ENCODE results near the gene ACSS3.
"Not testable (repeated sequence)": the region's sequence is repeated elsewhere in the genome, so short reads cannot be mapped to it uniquely, and the experiment has no call there.

The ACSS3 gene, protein sequence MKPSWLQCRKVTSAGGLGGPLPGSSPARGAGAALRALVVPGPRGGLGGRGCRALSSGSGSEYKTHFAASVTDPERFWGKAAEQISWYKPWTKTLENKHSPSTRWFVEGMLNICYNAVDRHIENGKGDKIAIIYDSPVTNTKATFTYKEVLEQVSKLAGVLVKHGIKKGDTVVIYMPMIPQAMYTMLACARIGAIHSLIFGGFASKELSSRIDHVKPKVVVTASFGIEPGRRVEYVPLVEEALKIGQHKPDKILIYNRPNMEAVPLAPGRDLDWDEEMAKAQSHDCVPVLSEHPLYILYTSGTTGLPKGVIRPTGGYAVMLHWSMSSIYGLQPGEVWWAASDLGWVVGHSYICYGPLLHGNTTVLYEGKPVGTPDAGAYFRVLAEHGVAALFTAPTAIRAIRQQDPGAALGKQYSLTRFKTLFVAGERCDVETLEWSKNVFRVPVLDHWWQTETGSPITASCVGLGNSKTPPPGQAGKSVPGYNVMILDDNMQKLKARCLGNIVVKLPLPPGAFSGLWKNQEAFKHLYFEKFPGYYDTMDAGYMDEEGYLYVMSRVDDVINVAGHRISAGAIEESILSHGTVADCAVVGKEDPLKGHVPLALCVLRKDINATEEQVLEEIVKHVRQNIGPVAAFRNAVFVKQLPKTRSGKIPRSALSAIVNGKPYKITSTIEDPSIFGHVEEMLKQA

DNA sequence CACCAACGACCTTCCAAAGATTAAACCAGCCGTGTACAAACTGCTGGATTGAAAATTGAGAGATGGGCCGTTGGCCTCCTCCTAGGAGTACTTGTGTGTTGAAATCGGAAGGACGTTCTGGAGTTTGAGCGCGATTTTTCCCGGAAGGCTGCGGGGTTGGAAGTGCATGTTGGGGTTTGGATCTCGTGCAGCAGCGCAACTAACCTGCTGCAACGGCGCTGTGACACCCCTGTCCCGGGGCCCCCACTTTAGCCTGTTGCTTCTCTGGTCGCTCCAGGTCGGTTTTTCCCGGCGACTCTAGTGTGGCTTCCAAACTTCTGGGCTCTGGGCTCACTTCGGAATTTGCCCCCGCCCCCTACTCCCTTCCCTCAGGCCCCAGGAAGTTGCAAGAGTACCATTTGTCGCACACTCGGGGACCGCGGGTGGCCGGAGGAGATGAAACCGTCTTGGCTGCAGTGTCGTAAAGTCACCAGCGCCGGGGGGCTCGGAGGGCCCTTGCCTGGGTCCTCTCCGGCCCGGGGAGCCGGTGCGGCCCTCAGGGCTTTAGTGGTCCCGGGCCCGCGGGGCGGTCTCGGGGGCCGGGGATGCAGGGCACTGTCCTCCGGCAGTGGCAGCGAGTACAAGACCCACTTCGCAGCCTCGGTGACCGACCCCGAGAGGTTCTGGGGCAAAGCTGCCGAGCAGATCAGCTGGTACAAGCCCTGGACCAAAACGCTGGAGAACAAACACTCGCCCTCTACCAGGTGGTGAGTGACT lies at the start of gene ACSS3:
Gene ACSS3, plus strand, starts transcription at position 394 of the 756 bp plus-strand sequence. Its CDS starts 42 bp downstream, at position 436.
- peak; percentile 20 for DNase-seq

DNA sequence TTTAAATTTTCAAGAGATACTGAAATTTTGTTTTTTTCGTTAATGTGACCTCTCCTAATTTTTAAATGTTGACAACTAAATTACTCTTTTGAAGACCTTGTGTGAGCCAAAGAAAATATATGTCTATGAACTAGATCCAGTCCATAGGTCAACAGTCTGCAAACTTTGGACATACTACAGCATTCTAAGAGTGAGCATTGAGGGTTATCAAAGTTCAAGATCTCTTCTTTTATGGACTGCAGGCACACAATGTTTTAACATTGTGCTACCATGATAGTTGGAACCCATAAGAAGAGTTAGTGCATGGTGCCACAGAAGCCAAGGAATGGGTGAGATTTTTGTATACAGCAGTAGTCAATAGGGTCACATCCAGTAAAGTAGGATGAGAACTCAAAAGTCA lies 43.0 kb upstream of the ACSS3 start:
- DNase-seq, result no peak

DNA sequence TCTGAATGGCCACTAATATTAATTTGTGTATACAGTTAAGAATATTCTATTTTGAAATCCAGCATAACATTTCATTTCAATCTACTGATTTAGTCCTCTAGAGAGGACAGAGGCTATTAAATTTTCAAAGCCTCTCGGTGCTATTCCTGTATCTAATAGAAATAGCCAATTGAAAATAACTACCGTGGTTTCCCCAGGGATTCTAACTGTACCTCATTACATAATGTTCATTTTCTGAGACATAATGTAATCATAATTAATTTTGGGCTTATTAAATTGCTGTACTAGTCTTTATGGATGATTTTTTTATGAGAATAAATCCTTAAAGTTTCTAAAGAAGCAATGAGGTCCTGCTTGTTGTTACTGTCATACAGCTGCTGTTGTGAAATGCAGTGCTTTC lies 38.6 kb upstream of the ACSS3 start:
- no peak for DNase-seq

DNA sequence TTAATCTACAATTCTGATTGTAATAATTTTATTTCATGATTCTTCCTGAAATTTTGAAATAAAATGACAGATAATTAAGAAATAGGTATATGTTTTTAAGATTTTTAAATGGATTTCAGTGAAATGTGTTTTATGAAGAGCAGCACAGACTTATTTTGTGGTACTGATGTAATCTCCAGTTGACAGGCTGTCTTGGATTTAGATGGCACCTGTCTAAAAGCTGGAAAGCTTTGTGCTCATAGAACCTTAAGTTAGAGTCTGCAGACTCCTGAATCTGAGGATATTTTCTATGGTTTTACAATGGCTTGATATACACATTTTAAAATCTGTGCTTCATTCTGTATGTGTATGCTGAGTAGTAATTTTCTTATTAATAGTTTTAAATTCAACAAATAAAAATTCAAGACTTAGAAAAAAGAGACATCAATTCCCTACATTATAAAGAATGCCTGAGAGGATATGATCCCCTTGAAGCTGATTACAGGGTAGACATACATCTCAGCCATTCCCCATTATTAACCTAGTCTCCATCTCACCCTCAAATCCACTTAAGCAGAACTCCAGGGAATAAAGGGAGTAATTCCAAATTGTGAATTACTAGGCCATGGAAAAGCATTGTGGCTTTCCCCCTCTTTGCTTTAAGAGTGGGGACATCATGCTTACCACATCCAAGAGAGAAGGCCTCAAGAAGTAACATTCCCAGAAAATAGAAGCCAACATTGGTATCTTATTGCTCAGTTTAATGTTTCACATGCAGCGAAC lies 33.7 kb upstream of the ACSS3 start:
- no peak for DNase-seq

DNA sequence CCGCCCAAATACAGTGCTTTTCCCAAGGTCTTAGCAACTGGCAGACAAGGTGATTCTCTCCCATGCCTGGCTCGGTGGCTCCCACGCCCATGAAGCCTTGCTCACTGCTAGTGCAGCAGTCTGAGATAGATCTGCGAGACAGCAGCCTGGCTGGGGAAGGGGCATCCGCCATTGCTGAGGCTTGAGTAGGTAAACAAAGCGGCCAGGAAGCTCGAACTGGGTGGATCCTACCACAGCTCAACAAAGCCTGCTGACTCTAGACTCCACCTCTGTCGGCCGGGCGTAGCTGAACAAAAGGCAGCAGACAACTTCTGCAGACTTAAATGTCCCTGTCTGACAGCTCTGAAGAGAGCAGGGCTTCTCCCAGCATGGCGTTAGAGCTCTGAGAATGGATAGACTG lies 12.9 kb upstream of the ACSS3 start:
- not testable (repeated sequence) for DNase-seq

DNA sequence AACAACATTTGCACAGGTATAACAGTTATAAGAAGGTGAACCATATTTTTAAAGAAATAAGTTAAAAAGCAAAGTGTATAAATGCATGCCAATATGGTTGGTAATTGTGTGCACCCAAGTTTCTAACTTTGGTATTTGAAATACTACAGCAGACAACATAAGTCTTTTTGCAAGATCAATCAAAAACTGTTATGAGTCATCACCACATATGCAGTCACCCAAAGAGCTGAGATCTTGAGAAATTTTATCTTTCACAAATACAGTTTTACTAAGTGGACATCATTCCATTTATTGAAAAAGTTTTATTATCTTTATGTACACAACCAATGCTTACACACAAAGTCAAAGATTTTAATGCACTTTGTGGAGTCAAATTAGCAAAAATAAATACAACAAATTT lies 7.0 kb upstream of the ACSS3 start:
- peak; percentile 31 for DNase-seq

DNA sequence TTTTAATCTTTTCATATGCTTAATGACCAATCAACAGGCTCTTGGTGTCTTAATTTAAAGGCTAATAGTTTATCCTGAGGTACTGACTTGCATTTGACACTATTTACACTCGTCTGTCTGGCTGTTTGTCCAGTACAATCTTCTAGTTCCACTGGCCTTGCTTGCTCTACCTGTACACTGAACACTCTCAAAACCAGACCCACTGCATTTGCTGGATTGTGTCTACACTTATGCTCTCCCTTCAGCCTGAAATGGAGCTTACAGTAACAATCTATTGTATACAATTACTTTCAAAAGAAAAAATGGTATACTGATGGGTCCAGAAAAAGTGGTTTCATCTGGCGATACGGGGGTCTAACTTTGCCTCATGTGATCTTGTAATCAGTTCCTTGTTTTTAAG lies 2.3 kb upstream of the ACSS3 start:
- DNase-seq, result no peak

DNA sequence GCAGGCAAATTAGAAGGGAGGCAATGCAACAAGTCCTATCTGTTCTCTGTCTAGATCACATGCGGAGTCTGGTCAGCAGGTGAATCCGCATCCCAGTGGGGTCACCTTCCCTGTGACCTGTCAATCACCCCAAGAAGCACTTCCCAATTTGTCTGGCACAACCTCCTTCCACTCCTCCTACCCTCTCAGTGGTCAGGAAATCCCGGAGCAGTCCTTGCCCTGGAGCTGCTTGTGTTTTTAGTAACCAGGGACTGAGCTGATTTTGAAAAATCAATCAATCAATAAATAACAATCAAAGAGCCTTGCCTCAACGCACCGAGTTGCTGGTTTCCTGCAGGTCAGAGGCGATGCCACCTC lies 572 bp upstream of the ACSS3 start:
- DNase-seq, result no peak

DNA sequence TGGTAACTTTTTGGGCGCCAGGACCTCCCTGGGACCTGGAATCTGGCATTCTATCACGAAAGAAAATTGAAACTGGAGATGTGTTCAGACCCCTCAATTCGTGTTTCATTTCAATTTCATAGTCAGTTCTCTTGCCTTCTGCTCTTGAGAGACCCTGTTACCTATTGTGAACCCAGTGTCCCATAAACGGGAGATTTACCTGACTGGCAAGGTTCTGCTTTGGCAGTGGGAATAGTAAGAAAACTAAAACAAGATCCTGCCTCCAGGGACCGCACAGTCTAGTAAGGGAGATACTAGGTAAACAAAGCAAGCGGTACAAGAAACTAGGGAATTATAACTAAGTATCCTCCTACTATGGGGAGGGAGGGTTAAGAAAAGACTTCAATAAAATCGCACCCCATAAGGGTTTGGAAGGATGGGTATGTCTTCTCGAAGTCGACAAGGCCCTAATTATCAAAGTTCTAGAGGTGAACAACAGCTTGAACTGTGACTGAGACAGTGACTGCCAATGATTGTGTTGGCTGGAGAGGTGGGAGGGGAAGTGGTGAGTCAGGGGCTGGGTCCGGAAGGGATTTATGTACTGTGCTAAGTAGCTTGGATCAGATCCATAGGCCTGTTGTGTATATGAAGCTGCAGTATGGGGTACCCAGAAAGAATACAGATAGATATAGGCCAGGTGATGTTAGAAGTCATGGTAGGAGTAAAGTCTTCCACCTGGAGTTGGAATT lies 754 bp downstream of the ACSS3 start:
- peak; percentile 52 for DNase-seq

DNA sequence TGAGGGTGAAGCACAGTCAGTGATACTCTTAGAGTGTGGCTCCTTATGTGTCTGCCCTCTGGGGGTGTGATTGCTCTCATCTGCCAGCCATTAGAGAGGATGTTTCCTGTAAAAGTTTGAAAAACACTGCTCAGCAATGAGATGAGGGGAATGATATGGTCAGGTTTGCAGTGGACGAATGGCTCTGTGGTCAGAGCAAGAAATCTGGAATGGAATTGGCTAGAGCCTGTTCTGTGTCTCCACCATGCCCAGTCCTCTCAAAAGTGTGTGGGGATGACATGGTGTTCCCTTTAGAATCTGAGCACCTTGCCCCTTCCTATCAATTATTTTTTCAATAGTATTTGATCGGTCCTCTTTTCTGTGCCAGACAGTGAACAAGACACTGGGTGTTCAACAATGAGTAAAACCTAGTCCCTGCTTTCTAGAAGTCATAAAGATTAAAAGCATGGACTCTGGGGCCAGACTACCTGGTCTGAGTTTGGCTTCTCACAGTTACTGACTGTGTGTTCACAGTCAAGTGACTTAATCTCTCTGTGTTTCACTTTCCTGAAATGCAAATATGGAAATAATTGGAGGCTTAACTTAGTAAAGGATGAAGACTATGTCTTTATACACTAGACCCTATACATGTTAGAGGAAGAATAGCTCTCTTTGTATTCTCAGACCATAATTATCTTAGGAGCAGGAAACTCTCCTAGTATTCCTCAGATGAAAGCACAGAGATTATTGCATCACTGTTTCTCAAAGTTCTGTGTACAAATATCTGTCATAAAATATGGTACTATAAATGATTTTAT lies 1.6 kb downstream of the ACSS3 start:
- DNase-seq, result no peak

DNA sequence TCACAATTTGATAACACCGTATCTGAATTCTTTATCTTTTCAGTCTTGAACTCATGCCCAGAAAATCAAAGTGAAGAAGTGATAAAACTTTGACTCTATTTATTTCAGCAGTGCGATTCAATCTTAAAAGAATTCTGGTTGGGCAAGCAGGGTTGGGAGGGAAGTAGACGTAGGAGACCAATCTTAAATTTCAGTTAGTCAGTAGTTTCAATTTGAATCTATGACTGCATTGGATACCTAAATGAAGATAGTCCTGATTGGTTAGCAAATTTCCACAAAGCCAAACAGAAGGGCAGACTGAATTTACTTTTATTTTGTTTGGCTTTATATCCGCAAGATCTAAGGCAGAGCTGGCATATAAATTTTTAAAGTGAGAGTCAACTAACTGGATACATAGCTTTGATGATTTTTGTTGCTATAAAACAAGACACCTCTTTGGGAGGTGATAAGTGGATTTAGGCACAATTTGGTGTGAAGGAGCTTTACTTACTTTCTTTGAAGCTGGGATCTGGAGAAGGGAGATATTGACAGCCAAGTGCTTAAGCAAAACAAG lies 2.6 kb downstream of the ACSS3 start:
- no peak for DNase-seq

DNA sequence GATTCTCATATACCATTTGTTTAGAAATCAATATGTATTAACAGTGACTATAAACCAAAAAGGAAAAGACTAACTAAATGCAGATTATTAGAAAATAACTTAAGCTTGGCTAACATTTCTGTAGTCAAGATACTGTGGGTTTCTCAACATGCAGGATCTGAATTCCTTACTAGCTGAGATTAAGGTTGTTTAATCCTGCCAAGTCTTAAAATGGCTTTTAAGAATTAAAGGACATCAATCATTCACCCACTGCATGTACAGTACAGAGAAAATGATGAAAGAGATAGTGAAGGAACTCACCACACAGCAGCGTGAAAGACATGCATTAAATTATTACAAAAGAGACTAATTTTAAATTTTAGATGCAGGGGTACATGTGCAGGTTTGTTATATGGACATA lies 3.8 kb downstream of the ACSS3 start:
- DNase-seq, result peak; percentile 21

DNA sequence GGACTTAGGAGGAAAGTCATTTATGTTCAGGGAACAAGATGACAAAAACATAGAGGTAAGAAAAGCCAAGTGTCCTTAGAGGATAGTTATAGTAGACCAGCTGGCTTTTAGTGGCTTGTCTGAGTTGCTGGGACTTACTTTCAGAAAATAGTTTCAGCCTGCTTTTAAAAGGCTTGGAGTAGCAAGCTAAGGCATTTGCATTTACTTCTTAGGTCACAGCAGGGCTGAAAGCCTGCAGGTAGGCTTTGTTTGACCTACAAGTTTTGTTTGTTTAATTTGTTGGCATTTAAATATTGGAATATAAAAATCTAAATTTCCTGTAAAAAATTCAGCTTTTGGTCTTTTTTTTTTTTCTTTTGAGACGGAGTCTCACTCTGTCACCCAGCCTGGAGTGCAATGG lies 5.1 kb downstream of the ACSS3 start:
- no peak for DNase-seq

DNA sequence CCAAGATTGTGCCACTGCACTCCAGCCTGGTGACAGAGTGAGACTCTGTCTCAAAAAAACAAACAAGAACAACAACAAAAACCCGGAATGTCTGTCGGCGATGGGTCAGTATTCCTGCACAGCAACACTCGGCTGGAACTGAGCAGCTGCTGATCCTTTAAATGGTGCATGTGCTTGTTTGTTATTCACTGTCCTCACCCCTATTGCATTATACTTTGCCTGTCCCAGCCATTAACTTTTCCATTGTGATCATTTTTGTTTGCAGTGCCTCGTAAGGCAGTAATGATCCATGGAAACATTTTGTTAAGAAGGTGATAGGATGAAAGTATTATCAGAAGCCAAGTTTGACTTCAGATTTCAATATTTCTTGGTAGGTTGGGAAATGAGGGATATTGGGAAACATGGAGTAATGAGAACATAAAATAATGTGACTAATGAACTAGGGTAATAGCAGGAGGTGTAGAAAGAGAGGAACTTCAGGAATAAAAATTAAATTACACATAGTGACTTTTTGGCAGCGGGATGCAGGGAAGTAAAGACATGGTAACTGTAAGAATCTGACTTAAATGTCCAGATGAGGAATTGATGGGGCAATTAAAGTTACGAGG lies 6.1 kb downstream of the ACSS3 start:
- DNase-seq, result no peak

DNA sequence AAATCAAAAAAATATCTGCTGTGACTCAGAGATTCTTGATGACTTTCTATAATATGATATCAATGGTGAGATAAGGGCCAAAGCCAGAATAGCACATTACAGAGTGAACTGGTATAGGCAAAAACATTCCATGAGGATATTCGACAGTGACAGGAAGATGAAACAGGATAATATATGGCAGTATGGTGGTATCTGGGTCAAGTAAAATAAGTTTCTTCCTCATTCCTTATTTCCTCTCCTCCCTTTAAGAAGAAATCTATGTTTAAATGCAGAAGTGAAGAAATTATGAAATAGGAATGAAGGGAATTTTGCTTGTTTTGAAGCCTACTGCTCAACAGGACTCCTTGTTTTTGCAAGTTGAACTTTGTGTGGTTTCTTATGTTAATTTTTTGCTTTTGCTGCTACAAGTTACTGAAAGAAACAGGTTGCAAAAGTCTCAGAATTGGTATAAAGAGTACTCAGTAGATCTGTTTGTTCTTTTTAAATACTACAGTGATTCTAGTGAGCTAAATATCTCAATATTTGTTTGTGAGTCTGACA lies 7.0 kb downstream of the ACSS3 start:
- peak; percentile 21 for DNase-seq

DNA sequence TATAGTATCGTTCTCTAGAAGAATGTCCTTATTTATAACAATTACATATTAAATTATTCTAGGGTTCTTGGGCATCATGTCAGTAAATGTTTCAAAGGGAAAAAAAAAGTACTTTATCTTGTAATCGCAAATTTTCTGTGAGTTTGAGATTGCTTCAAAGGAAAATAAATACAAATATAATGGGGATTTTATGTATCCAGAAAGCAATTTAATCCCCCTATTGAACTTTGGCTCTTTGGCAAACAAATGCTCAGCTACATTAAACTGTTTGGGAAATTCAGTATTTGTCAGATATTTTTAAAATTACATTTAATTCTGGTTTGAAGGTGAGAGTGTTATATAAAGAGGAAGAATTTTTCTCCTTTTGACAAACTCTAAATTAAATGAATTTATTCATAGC lies 8.0 kb downstream of the ACSS3 start:
- DNase-seq, result no peak

DNA sequence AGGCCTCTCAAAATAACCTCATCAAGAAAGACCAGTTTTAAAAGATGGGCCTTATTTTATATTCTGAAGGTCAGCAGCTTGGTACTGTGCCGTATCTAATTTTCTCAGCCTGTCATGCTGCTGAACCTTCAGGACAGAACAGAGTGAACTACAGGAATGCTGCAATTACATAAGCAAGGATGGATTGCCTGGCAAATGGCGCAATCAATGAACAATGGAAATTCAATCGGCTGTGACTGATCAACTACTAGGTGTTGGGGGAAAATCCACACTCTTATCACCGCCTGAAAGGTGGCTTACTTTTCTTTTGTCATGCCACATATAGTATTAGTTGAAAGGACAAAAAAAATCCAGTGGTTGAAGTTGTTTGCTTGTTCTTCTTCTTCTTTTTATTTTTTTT lies 8.5 kb downstream of the ACSS3 start:
- no peak for DNase-seq

DNA sequence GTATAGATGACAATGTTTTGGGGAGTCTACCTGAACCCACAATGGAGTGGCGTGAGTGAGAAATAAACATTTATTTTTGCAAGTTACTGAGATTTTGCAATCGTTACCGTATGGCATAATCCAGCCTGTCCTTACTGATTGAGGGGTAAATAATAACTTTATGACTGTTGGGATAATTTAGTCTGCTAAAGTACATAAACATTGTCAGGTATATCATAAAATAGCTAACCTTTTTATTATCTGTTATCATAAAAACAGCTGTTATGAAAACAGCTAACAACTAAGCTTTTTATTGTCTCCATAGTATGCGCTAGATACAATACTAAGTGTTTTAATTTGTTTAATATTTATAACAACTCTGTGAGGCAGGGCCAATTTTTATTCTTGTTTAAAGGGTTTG lies 10.3 kb downstream of the ACSS3 start:
- DNase-seq, result no peak

DNA sequence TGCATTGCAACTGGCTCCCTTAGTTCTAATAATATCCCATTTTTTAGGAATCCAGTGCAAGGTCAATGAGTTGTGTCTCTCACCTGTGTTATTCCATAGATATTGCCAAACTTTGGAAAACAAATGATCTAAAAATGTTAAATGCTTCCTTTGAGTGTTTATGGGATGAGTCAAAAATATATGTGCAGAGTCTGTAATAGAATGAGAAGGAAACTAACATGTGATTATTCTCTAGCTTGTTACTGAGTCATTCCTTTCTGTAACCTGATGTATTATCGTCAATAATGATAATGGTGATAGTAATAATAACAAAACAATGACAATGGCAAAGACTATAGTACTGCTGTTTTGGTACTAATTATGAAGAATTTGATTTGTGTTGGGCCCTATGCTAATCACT lies 11.5 kb downstream of the ACSS3 start:
- DNase-seq, result no peak

DNA sequence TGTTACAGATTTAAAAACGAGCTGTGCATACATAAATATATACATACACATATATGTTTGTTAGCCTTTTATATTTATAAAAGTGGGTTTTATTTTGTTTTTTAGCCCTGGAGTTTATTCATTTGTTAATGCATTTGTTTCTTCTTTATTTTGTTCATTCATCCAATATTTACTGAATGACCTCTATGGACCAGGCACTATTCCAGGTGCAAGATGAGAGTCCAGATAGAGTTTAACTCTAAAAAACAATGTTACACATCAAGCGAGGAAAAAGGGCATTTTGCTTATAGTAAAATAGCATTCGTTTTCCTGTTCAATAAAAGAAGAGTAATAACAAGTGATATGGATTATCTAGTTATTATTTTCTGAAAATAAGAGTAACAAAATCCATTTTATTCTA lies 14.2 kb downstream of the ACSS3 start:
- no peak for DNase-seq
